B cell (primary cell): Measurements from ENCODE around the gene MAP3K20.

Experiments
- EZH2 ChIP-seq: IDR thresholded peaks from 2 replicates; pipeline ENCODE4 v1.6.1; 2012; ENCODE audit warnings: borderline replicate concordance, low read depth, mild to moderate bottlenecking, moderate library complexity, low read length; ENCODE audit not compliant: insufficient read depth, poor library complexity, severe bottlenecking
- TF ChIP-seq, protein P1 (sequence below): fragments of 200-600 bp; IDR thresholded peaks from one replicate; pipeline ENCODE4 v1.8.0; 2022; ENCODE audit warnings: antibody characterized with exemption, mild to moderate bottlenecking

DNA sequence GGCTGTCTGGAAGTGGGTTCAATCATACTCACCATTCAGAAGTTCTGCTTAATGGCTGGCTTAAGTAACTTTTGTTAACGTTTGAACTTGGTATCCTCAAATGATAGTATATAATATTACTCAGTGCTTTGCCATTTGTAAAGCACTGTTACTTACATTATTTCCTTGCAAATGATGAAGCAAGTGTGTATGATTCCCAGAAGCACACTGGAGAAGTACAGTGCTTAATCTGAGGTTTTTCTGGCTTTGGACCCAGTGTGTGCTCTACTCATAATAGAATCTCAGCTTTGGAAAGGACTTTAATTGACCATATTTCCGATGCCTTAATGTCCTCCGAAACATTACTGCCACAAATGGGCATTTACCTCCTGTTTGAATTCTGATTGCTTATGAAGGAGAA is 63.3 kb downstream of the MAP3K20 start:
- TF ChIP-seq EZH2 = no peak
- TF ChIP-seq, protein P1, sequence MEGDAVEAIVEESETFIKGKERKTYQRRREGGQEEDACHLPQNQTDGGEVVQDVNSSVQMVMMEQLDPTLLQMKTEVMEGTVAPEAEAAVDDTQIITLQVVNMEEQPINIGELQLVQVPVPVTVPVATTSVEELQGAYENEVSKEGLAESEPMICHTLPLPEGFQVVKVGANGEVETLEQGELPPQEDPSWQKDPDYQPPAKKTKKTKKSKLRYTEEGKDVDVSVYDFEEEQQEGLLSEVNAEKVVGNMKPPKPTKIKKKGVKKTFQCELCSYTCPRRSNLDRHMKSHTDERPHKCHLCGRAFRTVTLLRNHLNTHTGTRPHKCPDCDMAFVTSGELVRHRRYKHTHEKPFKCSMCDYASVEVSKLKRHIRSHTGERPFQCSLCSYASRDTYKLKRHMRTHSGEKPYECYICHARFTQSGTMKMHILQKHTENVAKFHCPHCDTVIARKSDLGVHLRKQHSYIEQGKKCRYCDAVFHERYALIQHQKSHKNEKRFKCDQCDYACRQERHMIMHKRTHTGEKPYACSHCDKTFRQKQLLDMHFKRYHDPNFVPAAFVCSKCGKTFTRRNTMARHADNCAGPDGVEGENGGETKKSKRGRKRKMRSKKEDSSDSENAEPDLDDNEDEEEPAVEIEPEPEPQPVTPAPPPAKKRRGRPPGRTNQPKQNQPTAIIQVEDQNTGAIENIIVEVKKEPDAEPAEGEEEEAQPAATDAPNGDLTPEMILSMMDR = no peak
